CD4-positive, alpha-beta memory T cell (primary cell): ENCODE data around the gene CDH13. TPM values are rescaled to one million over a fixed set of nuclear protein-coding genes. Genes with fewer than 3 reads are reported as not detected.

ENCODE experiments used
- CTCF ChIA-PET: fragments of 350-600 bp; sonication (Branson Sonifier 250); formaldehyde crosslinking; loops from one replicate; lab custom pipeline; 2021; ENCODE audit warnings: inconsistent platforms; ENCODE audit not compliant: partially characterized antibody; lab: Charles Lee
- POLR2A ChIA-PET: fragments of 350-600 bp; sonication (Branson Sonifier 250); formaldehyde crosslinking; loops from one replicate; lab custom pipeline; 2021; ENCODE audit not compliant: partially characterized antibody; lab: Charles Lee
- DNase-seq, 5 donors: peaks; one replicate each; pipeline versions ENCODE4 v3.0.0 to v3.0.0-alpha.2; 2020 to 2022; ENCODE audit warnings: mixed read lengths in 1 of 5
- H3K27ac ChIP-seq: one replicate; pipeline ENCODE4 v1.7.0; 2013; ENCODE audit warnings: low read depth, low read length
- H3K27me3 ChIP-seq: 2 replicates; pipeline ENCODE4 v1.7.0; 2013; ENCODE audit warnings: mild to moderate bottlenecking, low read length, moderate library complexity; ENCODE audit not compliant: insufficient read depth
- H3K36me3 ChIP-seq: 2 replicates; pipeline ENCODE4 v1.7.0; 2013; ENCODE audit warnings: mild to moderate bottlenecking, low read length, moderate library complexity; ENCODE audit not compliant: insufficient read depth
- H3K4me1 ChIP-seq: 2 replicates; pipeline ENCODE4 v1.7.0; 2013; ENCODE audit warnings: mild to moderate bottlenecking, low read length, moderate library complexity; ENCODE audit not compliant: insufficient read depth
- H3K4me3 ChIP-seq, 2 donors: one replicate each; pipeline ENCODE4 v1.7.0; 2013; ENCODE audit warnings: low read length in 2 of 2, mild to moderate bottlenecking in 1 of 2
- H3K9me3 ChIP-seq, 2 donors: one replicate each; pipeline ENCODE4 v1.7.0; 2013; ENCODE audit warnings: low read length in 2 of 2, control low read depth in 1 of 2; ENCODE audit not compliant: control insufficient read depth in 1 of 2
- H3K27ac Mint-ChIP-seq, 7 donors: one replicate each; pipeline ENCODE4 v1.8.0; 2020 to 2021; ENCODE audit warnings: mixed read lengths in 7 of 7, mild to moderate bottlenecking in 6 of 7, inconsistent platforms in 3 of 7, moderate library complexity in 3 of 7
- H3K27me3 Mint-ChIP-seq, 2 donors: one replicate each; pipeline ENCODE4 v1.8.0; 2020 to 2021; ENCODE audit warnings: mixed read lengths in 2 of 2
- H3K36me3 Mint-ChIP-seq, 2 donors: one replicate each; pipeline ENCODE4 v1.8.0; 2020 to 2021; ENCODE audit warnings: mixed read lengths in 2 of 2, inconsistent platforms in 1 of 2, mild to moderate bottlenecking in 1 of 2
- H3K4me1 Mint-ChIP-seq, 4 donors: one replicate each; pipeline ENCODE4 v1.8.0; 2020 to 2021; ENCODE audit warnings: mixed read lengths in 4 of 4, mild to moderate bottlenecking in 1 of 4
- H3K4me3 Mint-ChIP-seq, 8 donors: one replicate each; pipeline ENCODE4 v1.8.0; 2020 to 2021; ENCODE audit warnings: mixed read lengths in 8 of 8, mild to moderate bottlenecking in 7 of 8, moderate library complexity in 6 of 8, inconsistent platforms in 3 of 8
- H3K9me3 Mint-ChIP-seq, 8 donors: one replicate each; pipeline ENCODE4 v1.8.0; 2020 to 2021; ENCODE audit warnings: mixed read lengths in 8 of 8, mild to moderate bottlenecking in 5 of 8, inconsistent platforms in 3 of 8, moderate library complexity in 1 of 8
- intact Hi-C: fragments of 100-400 bp; cut with micrococcal nuclease; formaldehyde crosslinking; loops from one replicate; pipeline ENCODE4 v1.15.1; 2023
- polyA plus RNA-seq, 2 donors: library from polyadenylated mRNA; unstranded; fragments of 300-500 nt; fragmentation: Illumina TruSeq; gene quantifications; one replicate each; pipeline ENCODE4 v1.2.3, GENCODE V29; 2021
- total RNA-seq, 2 experiments: library from RNA; stranded (reverse); gene quantifications; one replicate each; pipeline ENCODE4 v1.2.3, GENCODE V29; 2021

CDH13 gene
- total and polyA plus RNA-seq, 4 experiments from 2014 or later: not detected

GRCh38 chr16:83837566-83837965 is 1210.8 kb downstream of the CDH13 start:
- Mint-ChIP-seq H3K9me3 (no peaks in the 10 kb centered on the region), H3K27ac (peak overlapping the region in 1 of 7 donors; percentile 41), H3K4me1 (peaks cover 7 to 23% (median 14%) of the 10 kb centered on the region in 4 donors), H3K4me3 (no peak overlapping the region), H3K36me3 (no peaks in the 10 kb centered on the region), H3K27me3 (peaks cover 7 to 8% of the 10 kb centered on the region in 2 donors)
- intact Hi-C loops: no loop called here
- peaks cover 14% of the 10 kb centered on the region for H3K4me1 ChIP-seq
- no peaks in the 10 kb centered on the region for H3K9me3 ChIP-seq
- no peak for DNase-seq
- ChIA-PET POLR2A (no interaction called here), CTCF (interaction anchor here (1.2 to 2.5 kb wide), 2 partner anchors 11 to 13 kb away, joined by 4 to 9 read pairs; no protein-coding TSS in a partner anchor)
- no peaks in the 10 kb centered on the region for H3K36me3 ChIP-seq
- H3K27me3 ChIP-seq: no peaks in the 10 kb centered on the region
- no peak overlapping the region for H3K27ac ChIP-seq
- H3K4me3 ChIP-seq: no peak overlapping the region

- ChIA-PET POLR2A (no interaction called here), CTCF (interaction anchor here (1.2 to 2.5 kb wide), 2 partner anchors 11 to 14 kb away, joined by 4 to 9 read pairs; no protein-coding TSS in a partner anchor)
- H3K4me1 ChIP-seq: peaks cover 14% of the 10 kb centered on the region
- no peak overlapping the region for H3K27ac Mint-ChIP-seq
- peaks cover 7 to 23% (median 14%) of the 10 kb centered on the region in 4 donors for H3K4me1 Mint-ChIP-seq
- H3K4me3 ChIP-seq: no peak overlapping the region
- peaks cover 7 to 8% of the 10 kb centered on the region in 2 donors for H3K27me3 Mint-ChIP-seq
- no peak for DNase-seq
- no peaks in the 10 kb centered on the region for H3K27me3 ChIP-seq
- no peak overlapping the region for H3K27ac ChIP-seq
- no peaks in the 10 kb centered on the region for H3K36me3 Mint-ChIP-seq
- H3K4me3 Mint-ChIP-seq: no peak overlapping the region
- H3K36me3 ChIP-seq: no peaks in the 10 kb centered on the region
- no peaks in the 10 kb centered on the region for H3K9me3 ChIP-seq
- no peaks in the 10 kb centered on the region for H3K9me3 Mint-ChIP-seq
- intact Hi-C loops: no loop called here
Observed at GRCh38 chr16:83838151-83838550, 1211.4 kb downstream of the CDH13 start.

GRCh38 chr16:83839561-83839960 is 1212.8 kb downstream of the CDH13 start:
- Histone ChIP-seq H3K27me3 (no peaks in the 10 kb centered on the region), H3K9me3 (no peaks in the 10 kb centered on the region), H3K36me3 (no peaks in the 10 kb centered on the region), H3K4me3 (no peak overlapping the region), H3K27ac (no peak overlapping the region), H3K4me1 (peaks cover 14% of the 10 kb centered on the region)
- Mint-ChIP-seq H3K4me3 (no peak overlapping the region), H3K9me3 (no peaks in the 10 kb centered on the region), H3K36me3 (no peaks in the 10 kb centered on the region), H3K27me3 (peaks cover 7 to 8% of the 10 kb centered on the region in 2 donors), H3K4me1 (peaks cover 7 to 23% (median 14%) of the 10 kb centered on the region in 4 donors), H3K27ac (no peak overlapping the region)
- intact Hi-C loops: no loop called here
- DNase-seq: no peak
- ChIA-PET POLR2A (no interaction called here), CTCF (no interaction called here)

DNA sequence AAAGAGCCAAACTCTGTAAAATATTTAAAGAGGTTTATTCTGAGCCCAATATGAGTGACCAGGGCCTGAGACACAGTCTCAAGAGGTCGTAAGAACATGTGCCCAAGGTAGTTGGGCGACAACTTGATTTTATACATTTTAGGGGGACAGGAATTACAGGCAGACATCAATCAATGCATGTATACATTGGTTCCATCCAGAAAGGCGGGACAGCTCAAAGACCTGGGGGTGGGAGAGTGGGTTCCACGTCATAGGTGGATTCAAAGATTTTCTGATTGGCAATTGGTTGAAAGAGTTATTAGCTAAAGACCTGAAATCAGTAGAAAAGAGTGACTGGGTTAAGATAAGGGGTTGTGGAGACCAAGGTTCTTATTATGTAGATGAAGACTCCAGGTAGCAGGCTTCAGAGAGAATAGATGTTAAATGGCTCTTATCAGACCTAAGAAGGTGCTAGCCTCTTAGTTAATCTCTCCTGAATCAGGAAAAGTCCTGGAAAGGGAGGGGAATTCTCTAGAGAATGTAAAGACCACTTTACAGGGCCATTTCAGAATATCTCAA is 1213.4 kb downstream of the CDH13 start:
- intact Hi-C loops: no loop called here
- Histone ChIP-seq H3K36me3 (no peaks in the 10 kb centered on the region), H3K9me3 (no peaks in the 10 kb centered on the region), H3K27ac (no peak overlapping the region), H3K4me1 (peaks cover 14% of the 10 kb centered on the region), H3K27me3 (no peaks in the 10 kb centered on the region), H3K4me3 (no peak overlapping the region)
- ChIA-PET CTCF (no interaction called here), POLR2A (no interaction called here)
- Mint-ChIP-seq H3K27ac (no peak overlapping the region), H3K27me3 (peaks cover 7 to 8% of the 10 kb centered on the region in 2 donors), H3K4me1 (peaks cover 7 to 21% (median 12%) of the 10 kb centered on the region in 4 donors), H3K4me3 (no peak overlapping the region), H3K36me3 (no peaks in the 10 kb centered on the region), H3K9me3 (no peaks in the 10 kb centered on the region)
- DNase-seq: no peak

DNA sequence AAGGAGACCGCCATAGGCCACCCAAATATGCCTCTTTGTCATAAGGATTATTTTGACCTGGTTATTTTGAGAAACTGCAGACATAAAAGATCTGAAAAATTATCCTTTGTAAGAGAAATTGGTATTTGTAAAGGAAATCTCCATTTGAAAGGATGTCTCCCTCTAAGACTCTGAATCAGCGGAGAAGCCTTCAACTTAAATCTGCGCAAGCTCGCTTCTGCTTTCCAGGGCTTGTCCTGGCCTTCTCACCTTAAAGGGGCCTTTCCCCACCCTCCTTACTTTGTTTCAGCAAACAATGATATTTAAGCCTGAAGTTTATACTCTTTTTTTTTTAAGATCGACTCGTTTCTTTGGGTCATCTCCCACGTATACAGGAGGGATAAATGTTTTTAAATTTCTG is 1215.5 kb downstream of the CDH13 start:
- Mint-ChIP-seq H3K4me3 (no peak overlapping the region), H3K36me3 (no peaks in the 10 kb centered on the region), H3K9me3 (peaks cover 0 to 1% (median 0%) of the 10 kb centered on the region in 8 donors), H3K27me3 (peaks cover 5 to 7% of the 10 kb centered on the region in 2 donors), H3K4me1 (no peaks in the 10 kb centered on the region), H3K27ac (peak overlapping the region in 1 of 7 donors; percentile 34)
- POLR2A ChIA-PET: no interaction called here
- DNase-seq: no peak
- no peaks in the 10 kb centered on the region for H3K9me3 ChIP-seq
- no peak overlapping the region for H3K27ac ChIP-seq
- H3K4me1 ChIP-seq: no peaks in the 10 kb centered on the region
- H3K27me3 ChIP-seq: no peaks in the 10 kb centered on the region
- no peaks in the 10 kb centered on the region for H3K36me3 ChIP-seq
- intact Hi-C loops: no loop called here
- CTCF ChIA-PET: interaction anchor here (0.7 to 1.3 kb wide), 2 partner anchors 12 to 15 kb away, joined by 3 read pairs; no protein-coding TSS in a partner anchor
- no peak overlapping the region for H3K4me3 ChIP-seq

DNA sequence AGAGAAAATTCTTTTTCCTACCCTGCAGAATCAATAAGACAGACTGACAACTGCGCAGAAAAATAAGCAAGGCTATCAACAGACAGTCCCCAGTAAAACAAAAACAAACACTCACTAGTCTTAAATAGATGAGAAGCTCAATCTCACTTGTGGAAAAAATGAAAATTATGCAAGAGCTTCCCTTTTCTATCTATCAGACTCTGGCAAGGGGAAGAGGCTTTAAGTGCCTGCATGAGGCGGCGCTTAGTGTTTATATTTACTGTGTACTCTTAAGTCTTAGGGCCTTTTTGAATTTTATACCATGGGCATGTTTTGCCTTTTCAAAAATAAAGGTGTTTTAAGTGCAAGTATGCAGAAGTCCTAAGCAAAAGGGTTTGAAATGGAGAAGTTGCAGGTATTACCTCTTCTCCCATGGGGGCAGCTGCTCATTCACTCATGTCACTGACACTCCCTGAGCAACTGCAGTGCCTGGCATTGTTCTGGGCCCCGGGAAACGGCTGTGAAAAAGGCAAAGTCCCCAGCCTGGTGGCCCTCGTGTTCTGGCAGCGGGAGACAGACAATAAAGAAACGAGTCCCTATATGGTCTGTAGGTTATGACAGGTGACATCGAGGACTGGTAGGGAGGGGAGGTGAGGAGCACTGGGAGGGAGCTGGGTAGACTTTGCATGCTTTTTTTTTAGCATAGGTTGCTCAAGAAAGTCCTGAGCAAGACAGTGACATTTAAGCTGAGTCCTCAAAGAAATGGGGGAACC is 1216.2 kb downstream of the CDH13 start:
- CTCF ChIA-PET: interaction anchor here (1.3 kb wide), 1 partner anchor 16 kb away, joined by 3 read pairs; no protein-coding TSS in a partner anchor
- no peaks in the 10 kb centered on the region for H3K36me3 Mint-ChIP-seq
- peaks cover 0 to 1% (median 0%) of the 10 kb centered on the region in 8 donors for H3K9me3 Mint-ChIP-seq
- no peaks in the 10 kb centered on the region for H3K4me1 Mint-ChIP-seq
- no peaks in the 10 kb centered on the region for H3K9me3 ChIP-seq
- H3K27ac ChIP-seq: no peak overlapping the region
- no peak overlapping the region for H3K4me3 Mint-ChIP-seq
- no peaks in the 10 kb centered on the region for H3K4me1 ChIP-seq
- no peak for DNase-seq
- intact Hi-C loops: no loop called here
- H3K27me3 Mint-ChIP-seq: peaks cover 2 to 7% of the 10 kb centered on the region in 2 donors
- POLR2A ChIA-PET: no interaction called here
- H3K36me3 ChIP-seq: no peaks in the 10 kb centered on the region
- no peak overlapping the region for H3K4me3 ChIP-seq
- peak overlapping the region in 1 of 7 donors; percentile 34 for H3K27ac Mint-ChIP-seq
- no peaks in the 10 kb centered on the region for H3K27me3 ChIP-seq

DNA sequence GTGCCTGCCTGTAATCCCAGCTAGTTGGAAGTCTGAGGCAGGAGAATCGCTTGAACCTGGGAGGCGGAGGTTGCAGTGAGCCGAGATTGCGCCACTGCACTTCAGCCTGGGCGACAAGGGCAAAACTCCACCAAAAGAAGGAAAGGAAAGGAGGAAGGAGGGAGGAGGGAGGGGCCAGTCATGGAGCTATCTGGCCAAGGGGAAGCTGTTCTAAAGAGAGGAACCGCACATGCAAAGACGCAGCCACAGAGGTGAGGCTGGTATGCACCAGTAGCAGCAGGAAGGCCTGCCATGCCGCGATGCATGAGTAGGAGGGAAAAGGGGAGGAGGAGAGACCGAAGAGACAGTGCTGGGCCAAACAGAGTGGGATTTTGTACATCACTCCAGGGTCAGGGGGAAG is 1216.9 kb downstream of the CDH13 start:
- H3K4me3 Mint-ChIP-seq: no peak overlapping the region

More for the DNA sequence above, 1216.9 kb downstream of the CDH13 start:
- Mint-ChIP-seq H3K27ac (no peak overlapping the region), H3K27me3 (peaks cover 0 to 2% of the 10 kb centered on the region in 2 donors), H3K36me3 (no peaks in the 10 kb centered on the region), H3K9me3 (peaks cover 0 to 1% (median 0%) of the 10 kb centered on the region in 8 donors), H3K4me1 (no peaks in the 10 kb centered on the region)
- POLR2A ChIA-PET: no interaction called here
- Histone ChIP-seq H3K27me3 (no peaks in the 10 kb centered on the region), H3K4me1 (no peaks in the 10 kb centered on the region), H3K36me3 (no peaks in the 10 kb centered on the region), H3K27ac (no peak overlapping the region), H3K4me3 (no peak overlapping the region), H3K9me3 (no peaks in the 10 kb centered on the region)
- CTCF ChIA-PET: no interaction called here
- DNase-seq: no peak
- intact Hi-C loops: no loop called here
